ENCODE data around the gene MYL5.
"Not testable (repeated sequence)": the region's sequence is repeated elsewhere in the genome, so short reads cannot be mapped to it uniquely, and the experiment has no call there.

Gene MYL5

DNA sequence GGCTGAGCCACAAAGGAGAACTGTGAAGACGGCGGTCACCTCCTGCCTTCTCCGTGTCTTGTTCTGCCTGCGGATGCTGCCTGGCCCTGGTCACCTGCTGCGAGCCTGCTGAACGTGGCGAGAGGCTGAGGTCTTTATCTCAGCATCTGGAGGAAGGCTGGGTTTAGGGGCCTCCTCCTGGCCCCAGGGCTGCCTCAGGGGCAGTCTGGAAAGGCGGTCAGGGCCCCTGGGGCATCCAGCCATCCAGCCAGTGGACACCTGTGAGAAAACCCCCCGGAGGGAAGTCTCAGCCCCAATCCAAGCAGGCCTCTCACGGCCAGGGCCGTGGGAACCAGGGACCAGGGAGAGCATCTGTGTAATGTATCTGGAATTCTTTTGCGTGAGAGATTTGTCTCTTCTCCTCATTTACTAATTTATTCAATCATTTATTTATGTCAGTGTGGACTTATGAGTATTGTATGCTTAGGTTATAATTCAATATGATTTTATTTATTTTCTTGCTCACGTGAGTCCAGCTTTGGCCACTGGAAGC, 37.6 kb upstream of the MYL5 start:
- no peak for DNase-seq (ENCODE audit: low read depth, low spot score)

DNA sequence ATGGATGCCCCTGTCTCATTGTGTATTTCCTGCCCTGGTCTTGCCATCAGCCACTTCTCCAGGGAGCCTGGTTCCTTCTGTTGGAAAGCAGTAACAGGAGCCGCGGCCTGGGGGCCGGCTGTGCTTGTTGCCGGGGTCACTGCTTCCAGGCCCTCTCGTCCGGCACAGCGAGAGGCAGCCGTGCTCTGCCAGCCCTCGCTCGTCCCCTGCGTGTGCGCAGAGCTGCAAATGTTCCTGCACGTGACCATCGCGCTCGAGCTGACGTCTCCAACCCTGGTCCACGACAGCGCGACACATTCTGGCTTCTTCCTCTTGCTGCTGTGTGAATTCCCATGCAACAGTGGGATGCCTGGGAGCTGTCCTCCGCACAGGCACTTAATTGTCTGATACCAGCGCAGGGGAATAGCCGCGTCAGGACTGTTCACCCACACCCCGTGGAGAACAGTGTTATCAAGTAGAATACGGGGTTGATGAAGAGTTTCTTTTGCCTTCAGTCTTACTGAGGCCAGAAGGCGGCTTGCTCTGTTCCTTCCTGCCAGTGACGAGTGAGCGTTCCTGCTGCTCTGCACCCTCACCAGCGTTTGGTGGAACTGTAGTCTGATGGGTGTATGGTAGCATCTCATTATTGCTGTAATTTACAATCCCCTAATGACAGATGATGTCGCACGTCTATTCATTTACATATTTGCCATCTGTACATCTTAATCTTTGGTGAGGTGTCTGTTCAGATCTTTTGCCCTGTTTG, 36.6 kb upstream of the MYL5 start:
- DNase-seq (ENCODE audit: low read depth, low spot score) = no peak

DNA sequence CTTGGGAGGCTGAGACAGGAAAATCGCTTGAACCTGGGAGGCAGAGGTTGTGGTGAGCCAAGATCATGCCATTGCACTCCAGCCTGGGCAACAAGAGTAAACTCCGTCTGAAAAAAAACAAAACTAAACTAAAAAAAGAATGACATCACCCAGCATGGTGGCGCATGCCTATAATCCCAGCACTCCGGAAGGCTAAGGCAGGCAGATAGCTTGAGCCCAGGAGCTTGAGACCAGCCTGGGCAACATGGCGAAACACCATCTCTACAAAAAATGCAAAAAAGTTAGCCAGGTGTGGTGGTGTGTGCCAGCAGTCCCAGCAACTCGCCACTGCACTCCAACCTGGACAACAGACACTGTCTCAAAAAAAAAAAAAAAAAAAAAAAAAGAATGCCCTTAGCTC, 32.0 kb upstream of the MYL5 start:
- DNase-seq (ENCODE audit: low read depth, low spot score) = not testable (repeated sequence)

- DNase-seq (ENCODE audit: low read depth, low spot score) = no peak
These were observed 27.9 kb upstream of the MYL5 start for GRCh38 chr4:646460-646859.

DNA sequence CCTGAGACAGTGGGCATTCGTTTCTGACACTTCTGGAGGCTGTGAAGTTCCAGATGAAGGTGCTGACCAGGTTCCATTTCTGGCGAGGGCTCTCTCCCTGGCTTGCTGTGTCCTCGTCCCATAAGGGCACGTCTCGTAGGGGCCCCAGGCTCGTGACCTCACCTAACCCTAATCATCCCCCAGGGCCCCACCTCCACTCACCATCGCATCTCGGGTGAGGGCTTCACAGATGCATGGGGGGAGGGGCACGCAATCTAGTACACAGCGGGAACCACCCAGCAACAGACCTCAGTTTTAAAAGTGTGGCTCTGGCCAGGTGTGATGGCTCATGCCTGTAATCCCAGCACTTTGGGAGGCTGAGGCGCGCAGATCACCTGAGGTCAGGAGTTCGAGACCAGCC, 26.9 kb upstream of the MYL5 start:
- DNase-seq (ENCODE audit: low read depth, low spot score) = no peak

GRCh38 chr4:648579-649292, 25.6 kb upstream of the MYL5 start:
- DNase-seq (ENCODE audit: low read depth, low spot score) = no peak

DNA sequence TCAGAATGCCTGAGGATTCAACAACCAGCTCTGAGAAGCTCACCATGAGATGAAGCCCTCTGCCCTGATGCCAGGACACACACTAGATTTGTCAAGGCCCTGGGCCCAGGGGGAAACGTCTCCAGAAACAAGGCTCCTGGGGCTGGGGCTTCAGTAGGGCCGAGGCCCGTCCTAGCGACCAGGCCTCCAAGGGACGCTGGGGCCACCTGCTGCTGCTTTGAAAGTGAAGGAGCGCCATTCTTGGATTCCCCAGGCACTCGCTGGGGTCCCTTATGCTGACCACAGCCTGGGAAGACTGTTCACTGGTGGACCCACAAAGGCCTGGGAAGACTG, 25.1 kb upstream of the MYL5 start:
- no peak for DNase-seq (ENCODE audit: low read depth, low spot score)

GRCh38 chr4:649751-650310, 24.5 kb upstream of the MYL5 start:
- DNase-seq (ENCODE audit: low read depth, low spot score) = no peak

DNA sequence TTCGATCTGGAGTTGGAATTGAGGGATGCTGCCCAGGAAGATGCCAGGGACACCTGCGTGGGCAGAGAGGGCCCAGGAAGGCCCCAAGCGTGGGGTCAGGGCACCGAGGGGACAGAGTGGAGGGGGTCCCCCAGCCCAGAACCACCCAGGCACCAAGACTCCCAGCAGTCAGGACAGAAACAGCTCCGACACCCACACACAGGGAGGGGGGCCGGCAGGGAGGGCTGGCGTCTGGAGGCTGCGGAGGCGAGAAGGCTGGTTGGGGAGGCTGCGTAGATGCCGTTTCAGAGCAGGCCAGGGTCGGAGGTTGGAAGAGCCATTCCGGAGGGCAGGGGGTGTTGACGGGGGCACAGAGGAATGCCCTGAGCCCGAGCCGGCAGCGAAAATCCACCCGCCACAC, 23.9 kb upstream of the MYL5 start:
- DNase-seq (ENCODE audit: low read depth, low spot score) = no peak

GRCh38 chr4:650951-651883, 23.1 kb upstream of the MYL5 start:
- no peak for DNase-seq (ENCODE audit: low read depth, low spot score)

- DNase-seq (ENCODE audit: low read depth, low spot score) = no peak
These were observed 22.3 kb upstream of the MYL5 start for GRCh38 chr4:651884-652642.

DNA sequence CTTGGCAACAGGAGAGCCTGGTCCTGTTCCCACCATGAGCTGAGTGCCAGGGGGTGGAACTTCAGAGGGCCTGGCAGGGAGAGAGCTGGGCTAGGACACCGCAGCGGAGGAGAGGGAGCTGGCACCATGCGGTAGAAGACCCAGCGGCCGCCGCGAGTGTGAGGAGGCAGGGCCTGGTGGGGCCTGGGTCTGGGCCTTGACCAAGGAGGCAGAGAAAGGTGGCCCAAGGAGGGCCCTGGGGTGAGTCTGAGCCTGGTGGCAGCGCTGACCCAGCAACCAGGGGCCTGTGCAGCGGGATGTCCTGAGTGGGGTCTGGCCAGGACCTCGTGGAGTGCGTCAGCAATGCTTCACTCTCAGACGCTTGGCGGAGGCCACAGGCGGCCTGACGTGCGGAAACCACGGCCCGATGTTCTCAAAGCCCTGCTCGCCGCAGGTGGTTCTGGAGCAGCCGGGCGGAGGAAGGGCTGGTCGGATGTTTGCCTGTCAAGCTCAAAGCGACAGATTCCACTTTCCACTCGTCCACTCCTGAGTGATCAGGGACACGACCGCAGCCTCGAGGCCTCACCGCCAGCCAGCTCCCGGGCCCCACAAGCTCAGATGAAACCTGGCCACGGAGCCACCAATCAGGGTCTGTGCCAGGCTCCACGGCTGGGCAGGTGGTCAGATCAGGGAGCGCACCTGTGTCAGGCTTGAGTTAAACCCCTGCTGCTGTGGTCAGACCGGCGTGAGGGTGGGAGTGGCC, 21.1 kb upstream of the MYL5 start:
- no peak for DNase-seq (ENCODE audit: low read depth, low spot score)

- DNase-seq (ENCODE audit: low read depth, low spot score) = no peak
These were observed 20.4 kb upstream of the MYL5 start for GRCh38 chr4:653831-654502.

- DNase-seq (ENCODE audit: low read depth, low spot score) = no peak
These were observed 19.9 kb upstream of the MYL5 start for GRCh38 chr4:654503-654845.

- no peak for DNase-seq (ENCODE audit: low read depth, low spot score)
These were observed 19.4 kb upstream of the MYL5 start for GRCh38 chr4:654871-655463.

DNA sequence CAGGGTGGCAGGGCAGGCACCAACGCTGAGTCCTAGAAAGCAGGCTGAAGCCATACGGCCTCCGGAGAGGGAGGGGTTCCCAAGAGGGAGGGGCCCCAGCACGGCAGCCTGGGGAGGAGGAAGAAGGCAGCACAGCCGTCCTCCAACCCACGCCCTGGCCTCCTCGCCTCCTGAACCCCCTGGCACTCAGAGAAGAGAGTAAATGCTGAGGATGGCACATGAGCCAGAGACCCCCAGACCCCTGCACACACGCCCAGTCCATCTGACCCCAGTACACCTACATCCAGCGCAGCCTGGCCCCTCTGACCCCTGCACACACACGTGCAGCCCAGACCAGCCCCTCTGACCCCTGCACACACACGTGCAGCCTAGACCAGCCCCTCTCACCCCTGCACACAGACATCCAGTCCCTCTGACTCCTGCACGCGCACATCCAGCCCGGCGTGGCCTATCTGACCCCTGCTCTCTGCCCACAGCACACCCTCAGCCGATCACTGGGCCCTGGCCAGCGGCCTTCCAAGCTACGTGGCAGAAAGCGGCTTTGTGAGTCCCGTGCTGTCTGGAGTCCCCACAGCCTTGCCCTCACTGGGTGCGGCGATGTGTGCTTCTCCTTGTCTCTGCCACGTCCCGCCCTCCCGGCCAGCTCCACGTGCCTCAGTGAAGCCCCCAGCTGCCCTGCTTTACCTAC, 18.7 kb upstream of the MYL5 start:
- DNase-seq (ENCODE audit: low read depth, low spot score) = no peak

- DNase-seq (ENCODE audit: low read depth, low spot score) = no peak
These were observed 17.7 kb upstream of the MYL5 start for GRCh38 chr4:656436-657337.

GRCh38 chr4:657338-657833, 17.0 kb upstream of the MYL5 start:
- no peak for DNase-seq (ENCODE audit: low read depth, low spot score)
